HG03469 (cell line): ENCODE measurements around the gene PRICKLE4.

ENCODE experiments used
- ATAC-seq: cut with Tn5 transposase; IDR thresholded peaks from one replicate; pipeline ENCODE4 v1.9.1; 2021; ENCODE audit warnings: mild to moderate bottlenecking, moderate library complexity, moderate number of reproducible peaks; ENCODE audit not compliant: unreplicated experiment

PRICKLE4 gene

GRCh38 chr6:41832263-41832662, 51.7 kb downstream of the PRICKLE4 start:
- ATAC-seq, result no peak

- no peak for ATAC-seq
These were observed 55.6 kb downstream of the PRICKLE4 start for GRCh38 chr6:41836022-41836659.

GRCh38 chr6:41836660-41837052, 56.1 kb downstream of the PRICKLE4 start:
- ATAC-seq, result no peak
